Neural crest cell (in vitro differentiated cells): ENCODE data around the gene HIF1AN. TPM values are rescaled to one million over a fixed set of nuclear protein-coding genes. Genes with fewer than 3 reads are reported as not detected.

Experiments
- DNase-seq: peaks from one replicate; pipeline ENCODE4 v3.0.0; 2021; ENCODE audit warnings: low read depth, mixed read lengths, low spot score
- H3K27ac Mint-ChIP-seq: one replicate; pipeline ENCODE4 v1.8.0; 2021; ENCODE audit warnings: mild to moderate bottlenecking, mixed read lengths; ENCODE audit not compliant: unreplicated experiment
- H3K27me3 Mint-ChIP-seq: 2 replicates; pipeline ENCODE4 v1.8.0; 2021; ENCODE audit warnings: low read depth, mild to moderate bottlenecking, mixed read lengths
- H3K36me3 Mint-ChIP-seq: 2 replicates; pipeline ENCODE4 v1.8.0; 2021; ENCODE audit warnings: low read depth, mild to moderate bottlenecking, mixed read lengths
- H3K4me1 Mint-ChIP-seq: 2 replicates; pipeline ENCODE4 v1.8.0; 2021; ENCODE audit warnings: mixed read lengths
- H3K4me3 Mint-ChIP-seq: one replicate; pipeline ENCODE4 v1.8.0; 2021; ENCODE audit warnings: mild to moderate bottlenecking, mixed read lengths
- H3K9me3 Mint-ChIP-seq: 2 replicates; pipeline ENCODE4 v1.8.0; 2021; ENCODE audit warnings: mixed read lengths
- CTCF ChIP-seq: fragments of 200-600 bp; sonication (generic); conservative IDR thresholded peaks from 2 replicates; pipeline ENCODE4 v1.5.0; 2021; ENCODE audit warnings: antibody characterized with exemption, mild to moderate bottlenecking
- total RNA-seq: library from RNA; stranded (reverse); gene quantifications from 2 replicates; pipeline ENCODE4 v1.2.1, GENCODE V29; 2021

HIF1AN gene
- total RNA-seq, 1 donor from 2014 or later = 55.7 TPM

- no peak overlapping the region for H3K27ac Mint-ChIP-seq
- no peaks in the 10 kb centered on the region for H3K27me3 Mint-ChIP-seq
- no peak overlapping the region for H3K4me3 Mint-ChIP-seq
- no peak for TF ChIP-seq CTCF
- H3K4me1 Mint-ChIP-seq = peaks cover 15% of the 10 kb centered on the region
- DNase-seq = no peak
- H3K9me3 Mint-ChIP-seq = no peaks in the 10 kb centered on the region
- peaks cover 26% of the 10 kb centered on the region for H3K36me3 Mint-ChIP-seq
Observed at GRCh38 chr10:100498059-100498458, 37.7 kb upstream of the HIF1AN start.

- no peaks in the 10 kb centered on the region for H3K27me3 Mint-ChIP-seq
- no peak overlapping the region for H3K27ac Mint-ChIP-seq
- peaks cover 22% of the 10 kb centered on the region for H3K36me3 Mint-ChIP-seq
Observed at GRCh38 chr10:100501423-100501822, 34.3 kb upstream of the HIF1AN start.

GRCh38 chr10:100502926-100503494 is 32.7 kb upstream of the HIF1AN start:
- Mint-ChIP-seq H3K27ac (peak overlapping the region; percentile 31), H3K4me1 (peaks cover 32% of the 10 kb centered on the region), H3K4me3 (no peak overlapping the region), H3K27me3 (no peaks in the 10 kb centered on the region), H3K36me3 (peaks cover 22% of the 10 kb centered on the region), H3K9me3 (no peaks in the 10 kb centered on the region)
- no peak for TF ChIP-seq CTCF
- no peak for DNase-seq

More at GRCh38 chr10:100501423-100501822, 34.3 kb upstream of the HIF1AN start:
- no peak overlapping the region for H3K4me3 Mint-ChIP-seq
- TF ChIP-seq CTCF = no peak
- H3K9me3 Mint-ChIP-seq = no peaks in the 10 kb centered on the region
- no peak for DNase-seq
- H3K4me1 Mint-ChIP-seq = peaks cover 32% of the 10 kb centered on the region

GRCh38 chr10:100504096-100504495 is 31.6 kb upstream of the HIF1AN start:
- no peaks in the 10 kb centered on the region for H3K27me3 Mint-ChIP-seq
- H3K36me3 Mint-ChIP-seq = peaks cover 22% of the 10 kb centered on the region
- TF ChIP-seq CTCF = no peak
- no peaks in the 10 kb centered on the region for H3K9me3 Mint-ChIP-seq
- peaks cover 38% of the 10 kb centered on the region for H3K4me1 Mint-ChIP-seq
- H3K27ac Mint-ChIP-seq = peak overlapping the region; percentile 60
- no peak for DNase-seq
- H3K4me3 Mint-ChIP-seq = no peak overlapping the region

- peaks cover 16% of the 10 kb centered on the region for H3K36me3 Mint-ChIP-seq
- no peaks in the 10 kb centered on the region for H3K9me3 Mint-ChIP-seq
- peaks cover 33% of the 10 kb centered on the region for H3K4me1 Mint-ChIP-seq
- no peak overlapping the region for H3K27ac Mint-ChIP-seq
- no peak for DNase-seq
- no peak for TF ChIP-seq CTCF
- no peak overlapping the region for H3K4me3 Mint-ChIP-seq
- H3K27me3 Mint-ChIP-seq = no peaks in the 10 kb centered on the region
Observed at GRCh38 chr10:100505164-100505563, 30.6 kb upstream of the HIF1AN start.
